ENCODE results near the gene CPED1.
"Not testable (repeated sequence)": the region's sequence is repeated elsewhere in the genome, so short reads cannot be mapped to it uniquely, and the experiment has no call there.

CPED1 gene

DNA sequence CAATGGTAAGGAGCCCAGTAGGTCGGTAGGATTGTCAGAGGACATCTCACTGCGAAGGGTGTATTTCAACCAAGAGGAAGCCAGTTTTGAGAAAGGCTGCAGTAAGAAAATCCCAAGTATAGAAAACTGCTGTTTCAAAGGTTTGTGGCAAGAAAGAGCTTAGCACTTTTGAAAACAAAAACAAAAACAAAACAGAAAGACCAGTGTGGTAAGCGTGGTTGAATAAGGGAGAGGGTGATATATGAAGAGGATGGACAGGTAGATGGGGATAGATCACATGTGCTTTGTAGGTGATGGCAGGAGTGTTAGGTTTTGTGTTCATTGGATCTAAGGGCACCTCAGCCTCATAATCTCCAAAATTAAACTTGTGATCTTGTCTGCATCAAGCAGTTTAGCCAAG is 198.7 kb downstream of the CPED1 start:
- no peak for DNase-seq

DNA sequence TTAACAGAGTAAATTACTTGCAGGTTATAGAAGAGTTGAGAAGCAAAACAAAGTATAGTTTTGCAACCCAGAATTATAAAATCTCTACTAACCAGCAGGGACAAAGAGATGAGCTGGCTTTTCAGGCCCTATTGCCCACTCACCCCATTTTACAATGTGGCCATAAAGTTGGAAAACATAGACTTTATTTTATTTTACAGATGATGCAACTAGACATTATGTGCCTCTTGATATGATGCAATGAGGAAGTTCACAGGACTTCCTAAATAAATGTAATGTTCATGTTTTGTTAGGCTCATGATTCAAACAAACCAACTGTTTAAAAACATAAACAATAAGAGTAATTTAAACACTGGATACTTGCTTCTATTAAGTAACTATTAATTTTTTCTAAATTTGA is 199.2 kb downstream of the CPED1 start:
- no peak for DNase-seq

DNA sequence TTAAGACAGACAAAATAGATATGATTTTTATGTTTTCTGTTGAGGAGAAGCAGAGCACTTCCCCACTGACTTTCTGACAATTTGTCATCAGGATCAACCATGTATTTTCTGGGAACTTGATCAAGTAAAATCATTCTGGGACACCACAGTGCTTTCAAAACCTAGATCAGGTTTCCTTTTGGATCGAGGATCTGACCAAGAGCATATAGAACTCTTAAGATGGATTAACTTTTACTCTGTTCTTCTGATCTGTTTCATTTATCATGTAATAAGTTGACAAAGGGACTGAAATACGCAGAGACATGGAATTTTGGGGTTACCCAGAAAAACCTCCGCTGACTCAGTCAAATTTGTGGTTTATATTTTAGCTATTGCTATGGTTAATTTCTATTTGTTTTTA is 204.3 kb downstream of the CPED1 start:
- no peak for DNase-seq

DNA sequence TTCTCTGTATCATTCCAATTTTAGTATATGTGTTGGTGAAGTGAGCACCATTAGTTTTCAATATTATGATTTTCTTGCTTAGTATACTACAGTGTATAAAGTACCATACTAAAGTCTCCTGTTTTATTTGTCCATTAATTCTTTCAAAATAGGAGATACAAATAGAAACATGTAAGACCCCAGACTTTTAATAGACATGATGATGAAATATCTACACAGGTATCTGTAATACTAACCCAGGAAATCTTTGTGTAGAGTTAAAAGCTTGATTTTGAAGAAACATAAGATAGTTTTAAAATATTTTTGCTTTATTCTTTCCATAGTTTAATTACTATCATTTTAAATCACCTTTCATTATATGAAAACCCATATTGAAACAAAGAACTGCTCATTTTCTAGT is 206.5 kb downstream of the CPED1 start:
- DNase-seq = no peak

DNA sequence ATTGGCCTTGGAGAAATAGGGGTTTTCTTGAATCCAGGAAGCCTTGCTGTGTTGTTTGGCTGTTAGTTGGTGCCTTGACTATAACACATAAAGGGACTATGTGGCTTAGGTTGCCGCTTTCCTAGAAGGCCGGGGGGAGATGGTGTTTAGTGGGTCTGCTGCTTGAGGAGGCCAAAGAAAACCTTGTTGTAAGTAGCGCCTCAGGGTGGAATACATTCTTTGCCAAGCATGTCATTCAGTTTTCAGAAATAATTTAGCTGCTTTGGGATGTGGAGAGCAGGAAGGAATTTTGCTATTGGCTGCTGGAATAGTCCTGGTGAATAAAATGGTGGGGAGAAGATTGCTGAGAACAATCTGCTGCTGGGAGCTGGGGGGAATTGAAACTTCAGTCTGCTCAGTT is 207.4 kb downstream of the CPED1 start:
- DNase-seq = peak; percentile 11

DNA sequence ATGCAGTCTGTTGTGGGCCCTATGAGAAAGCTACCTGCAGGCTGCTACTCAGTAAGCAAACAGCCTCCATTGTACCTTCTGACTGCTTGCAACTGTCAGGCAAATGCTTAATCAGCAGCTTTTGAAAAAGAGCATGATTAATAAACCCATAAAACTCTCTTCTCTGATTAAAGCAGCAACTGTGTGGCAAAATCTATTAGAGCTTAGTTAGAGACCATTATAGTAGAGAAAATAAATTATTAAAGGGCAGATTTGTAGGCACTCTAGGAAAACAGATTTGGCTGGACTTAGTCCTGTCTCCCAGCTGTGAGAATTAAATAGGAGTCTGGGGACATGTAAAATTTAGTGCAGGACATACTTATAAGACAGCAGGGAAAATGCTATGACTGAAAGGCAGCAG is 207.8 kb downstream of the CPED1 start:
- peak; percentile 11 for DNase-seq

DNA sequence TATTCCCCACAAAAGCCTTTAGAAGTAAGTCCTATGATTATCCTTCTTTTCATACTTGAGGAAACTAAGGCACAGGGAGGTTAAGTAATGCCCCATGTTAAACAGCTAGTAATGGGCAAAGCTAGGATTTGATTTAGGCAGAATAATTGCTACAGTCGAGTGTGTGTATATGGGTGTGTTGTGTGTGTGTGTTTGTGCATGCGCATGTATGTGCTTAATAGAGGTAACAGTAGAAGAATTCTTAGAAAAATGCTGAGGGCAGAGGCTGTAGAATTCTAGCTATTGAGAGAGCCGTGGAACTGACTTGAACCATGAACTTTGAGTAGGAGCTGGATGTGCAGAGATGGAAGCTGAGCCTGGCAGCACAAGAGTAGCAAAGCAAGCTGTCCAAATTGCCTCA is 208.9 kb downstream of the CPED1 start:
- no peak for DNase-seq

DNA sequence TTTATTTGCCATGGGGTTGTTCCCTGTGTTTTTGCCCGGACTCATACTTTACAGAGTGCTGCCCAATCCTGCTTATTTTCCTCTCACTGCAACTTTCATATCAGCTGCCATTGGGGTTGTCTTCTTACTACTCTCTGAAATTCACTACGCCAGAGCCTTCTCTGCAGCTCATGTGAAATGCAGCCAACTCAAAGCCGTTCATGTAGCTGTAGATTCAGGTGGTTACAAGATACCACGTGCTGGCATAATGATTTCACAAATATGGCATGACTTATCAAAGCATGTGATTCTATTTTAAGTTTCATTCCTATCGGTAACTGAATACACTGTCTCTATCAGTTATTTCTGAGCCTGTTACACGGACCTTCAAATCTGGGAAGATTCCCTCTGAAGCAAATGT is 210.0 kb downstream of the CPED1 start:
- DNase-seq = no peak

DNA sequence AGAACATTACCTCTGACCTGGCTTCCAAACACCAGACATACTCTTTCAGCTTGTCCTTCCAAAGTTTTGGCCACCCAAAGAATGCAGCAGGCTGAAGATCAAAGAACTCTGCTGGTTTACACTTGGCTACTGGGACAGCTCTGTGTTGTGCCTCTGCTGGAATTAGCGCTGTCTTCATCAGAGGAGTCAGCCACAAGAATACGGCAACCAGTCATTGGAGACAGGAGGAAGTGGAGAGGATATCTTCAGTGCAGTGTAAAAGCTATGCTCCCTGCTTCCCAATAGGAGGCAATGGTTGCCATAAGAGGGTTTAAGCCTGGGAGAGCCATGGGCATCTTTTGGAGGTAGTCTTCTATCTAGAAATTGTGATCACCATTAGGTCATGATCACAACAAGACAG is 213.6 kb downstream of the CPED1 start:
- no peak for DNase-seq

DNA sequence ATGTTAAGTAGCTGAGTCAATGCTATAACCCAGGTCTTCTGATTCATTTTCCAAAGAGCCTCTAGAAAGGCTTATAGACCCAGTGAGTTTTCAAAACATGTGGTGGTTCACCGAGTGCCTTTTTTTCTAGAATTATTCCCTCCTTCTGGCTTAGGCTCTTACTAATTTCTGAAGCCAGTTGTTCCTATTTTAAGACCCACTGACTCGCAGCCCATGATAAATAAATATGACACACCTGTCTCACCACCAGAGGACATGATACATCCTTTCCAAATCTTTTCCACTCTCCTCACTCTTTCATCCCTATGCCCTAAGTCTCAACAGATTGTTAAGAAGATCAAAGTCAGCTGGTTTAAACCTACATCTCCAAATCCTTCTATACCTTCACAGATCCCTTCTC is 214.3 kb downstream of the CPED1 start:
- DNase-seq = no peak

DNA sequence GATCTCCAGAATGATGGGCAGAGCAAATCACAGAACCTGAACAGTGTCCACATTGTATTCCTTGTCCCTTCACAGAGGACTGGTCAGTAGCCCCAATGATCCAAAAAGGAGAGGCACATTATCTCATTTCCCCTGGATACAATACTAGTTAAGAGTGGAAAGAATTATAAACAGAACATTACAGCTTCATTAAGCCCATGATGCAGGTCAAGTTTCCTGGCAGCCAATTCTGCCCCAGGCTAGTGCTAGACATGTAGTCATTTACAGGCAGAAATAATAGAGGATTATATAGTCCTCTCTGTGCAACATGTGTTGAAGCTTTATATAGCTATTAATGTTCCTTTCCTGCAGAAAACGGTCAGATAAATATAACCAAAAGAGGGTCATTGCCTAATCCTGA is 216.0 kb downstream of the CPED1 start:
- DNase-seq = no peak

DNA sequence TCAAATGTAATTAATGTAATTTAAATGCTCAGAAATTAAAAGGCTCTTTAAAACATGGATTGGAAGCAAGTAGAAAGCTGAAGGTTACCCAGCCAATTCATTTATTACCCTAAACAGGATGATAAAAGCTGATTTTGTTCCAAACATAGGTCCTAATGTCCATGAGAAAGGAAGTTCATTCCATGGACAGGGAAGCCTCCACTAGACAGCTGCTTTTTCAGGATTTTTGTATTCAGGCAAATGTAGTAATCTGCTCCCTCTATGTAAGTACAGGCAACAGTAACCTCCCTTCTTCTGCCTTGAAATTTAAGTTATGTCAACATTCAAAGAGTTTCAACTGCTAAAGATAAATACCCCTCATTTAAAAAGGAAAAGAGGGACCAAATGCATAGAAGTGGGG is 217.3 kb downstream of the CPED1 start:
- no peak for DNase-seq

DNA sequence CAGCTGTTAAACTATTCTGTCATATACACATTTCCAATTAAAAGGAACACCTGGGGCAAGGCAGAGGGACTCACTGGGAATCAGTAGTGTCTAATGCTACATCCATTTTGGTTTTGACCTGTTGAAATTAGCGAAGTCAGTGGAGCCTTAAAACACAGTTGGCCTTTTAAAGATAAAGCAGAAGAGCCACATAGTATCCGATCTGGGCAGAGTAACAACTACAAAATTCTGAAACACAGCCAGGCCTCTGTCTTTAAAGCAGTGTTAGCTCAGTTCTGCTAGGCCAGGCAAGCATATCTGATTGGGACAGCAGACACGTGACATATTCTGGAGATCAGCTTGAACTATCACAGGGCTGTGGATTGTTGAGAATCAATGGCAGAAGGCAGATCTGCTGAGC is 222.7 kb downstream of the CPED1 start:
- DNase-seq = no peak

DNA sequence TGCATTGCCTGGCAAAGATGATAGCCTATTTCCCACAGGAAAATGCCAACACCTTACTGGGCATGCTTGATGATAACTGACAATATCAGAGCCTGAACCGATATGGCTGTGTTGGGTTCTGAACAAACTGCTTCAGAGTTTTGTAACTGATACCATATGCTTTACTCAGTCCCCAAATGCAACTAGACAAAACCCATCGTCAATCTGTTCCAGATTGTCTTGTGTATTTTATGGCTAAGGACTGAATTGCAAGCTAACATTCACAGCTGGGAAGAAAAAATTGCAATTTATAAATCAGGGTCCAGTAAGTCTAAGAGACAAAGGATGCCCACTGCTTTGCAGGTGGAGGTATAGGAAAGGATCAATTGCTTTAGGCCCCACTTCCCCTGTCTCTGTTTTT is 223.5 kb downstream of the CPED1 start:
- no peak for DNase-seq

DNA sequence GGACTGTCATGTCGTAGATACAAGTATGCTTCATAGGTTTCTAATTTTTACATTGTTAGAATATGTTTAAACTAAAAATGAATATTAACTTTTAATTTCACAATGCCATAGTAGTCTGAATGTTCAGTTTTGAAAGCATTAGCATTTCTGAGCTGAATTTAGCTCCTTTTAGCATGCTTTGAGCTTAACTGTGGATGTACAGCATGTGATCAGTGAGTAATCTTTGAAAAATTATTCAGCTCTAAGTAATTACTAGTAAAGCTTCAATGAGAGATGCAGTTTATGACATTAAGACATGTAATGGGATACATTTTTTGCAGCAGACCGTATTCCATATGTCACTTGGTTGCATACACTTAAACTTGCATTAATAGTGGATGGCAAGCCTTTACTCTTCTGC is 226.1 kb downstream of the CPED1 start:
- no peak for DNase-seq

DNA sequence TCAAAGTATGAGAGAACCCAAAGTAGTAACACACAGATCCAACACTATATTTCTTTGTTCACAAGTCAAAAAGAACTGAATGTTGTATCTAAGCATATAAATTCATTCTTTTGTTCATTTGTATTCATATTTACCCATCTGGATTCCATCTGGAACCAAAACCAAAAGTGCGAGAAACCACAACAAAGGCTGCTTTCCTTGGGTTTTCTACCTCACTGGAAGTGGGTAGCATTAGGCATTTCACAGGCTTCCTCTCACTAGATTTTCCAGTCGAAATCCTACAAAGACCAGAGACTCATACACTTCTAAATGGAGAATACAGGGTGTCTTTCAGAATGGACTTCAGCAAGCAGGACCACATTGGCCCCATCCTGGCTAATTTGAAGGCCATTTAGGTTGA is 230.5 kb downstream of the CPED1 start:
- no peak for DNase-seq

DNA sequence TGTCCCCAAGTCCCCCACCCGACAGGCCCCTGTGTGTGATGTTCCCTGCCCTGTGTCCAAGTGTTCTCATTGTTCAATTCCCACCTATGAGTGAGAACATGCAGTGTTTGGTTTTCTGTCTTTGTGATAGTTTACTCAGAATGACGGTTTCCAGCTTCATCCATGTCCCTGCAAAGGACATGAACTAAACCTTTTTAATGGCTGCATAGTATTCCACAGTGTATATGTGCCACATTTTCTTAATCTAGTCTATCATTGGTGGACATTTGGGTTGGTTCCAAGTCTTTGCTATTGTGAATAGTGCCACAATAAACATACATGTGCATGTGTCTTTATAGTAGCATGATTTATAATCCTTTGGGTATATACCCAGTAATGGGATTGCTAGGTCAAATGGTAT is 232.6 kb downstream of the CPED1 start:
- DNase-seq = not testable (repeated sequence)

DNA sequence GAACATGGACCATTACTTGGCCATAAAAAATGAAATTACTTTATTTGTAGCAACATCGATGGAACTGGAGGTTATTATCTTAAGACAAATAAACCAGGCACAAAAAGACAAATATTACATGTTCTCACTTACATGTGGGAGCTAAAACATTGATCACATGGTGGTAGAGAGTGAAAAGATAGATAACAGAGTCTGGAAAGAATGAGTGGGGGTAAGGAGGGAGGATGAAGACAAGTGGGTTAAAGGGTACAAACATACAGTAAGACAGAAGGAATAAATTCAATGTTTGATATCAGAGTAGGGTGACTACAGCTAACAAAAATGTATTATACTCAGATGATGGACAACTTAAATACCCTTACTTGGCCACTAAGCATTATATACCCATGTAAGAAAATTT is 240.3 kb downstream of the CPED1 start:
- no peak for DNase-seq

DNA sequence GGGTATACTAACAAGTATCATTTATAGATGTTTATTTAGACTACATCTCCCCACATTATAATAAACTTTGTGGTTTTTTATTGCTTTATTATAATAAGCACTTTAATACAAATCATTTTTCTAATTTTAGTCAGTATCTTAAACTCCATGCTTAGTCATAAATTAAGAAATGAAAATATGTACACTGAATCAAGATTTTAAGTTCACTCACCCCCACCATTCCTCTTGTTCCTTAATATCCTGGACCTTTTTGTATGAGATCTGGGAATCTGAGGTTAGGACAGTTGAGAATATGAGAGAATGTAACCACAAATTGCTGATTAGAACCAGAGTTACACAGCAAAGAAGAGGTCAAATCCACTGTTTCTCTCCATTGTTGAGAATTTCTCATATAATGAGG is 246.7 kb downstream of the CPED1 start:
- DNase-seq = no peak

DNA sequence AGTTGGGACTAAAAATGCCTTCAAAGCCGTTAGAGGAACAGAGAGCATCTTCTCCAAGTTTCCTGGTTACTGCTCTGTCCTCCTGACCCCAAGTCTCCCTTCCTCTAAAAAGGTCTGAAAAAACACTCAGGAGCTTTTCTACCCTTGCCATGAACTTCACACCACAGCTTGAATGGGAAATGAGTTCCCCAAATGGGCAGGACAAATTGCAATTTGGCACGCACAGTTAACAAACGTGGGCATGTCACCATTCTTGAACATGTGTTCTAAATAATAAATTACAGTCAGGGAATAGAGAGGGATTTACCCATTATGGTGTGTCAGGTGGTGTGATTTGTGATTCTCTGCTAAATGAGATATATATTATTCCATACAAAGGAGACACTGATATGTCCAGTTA is 249.1 kb downstream of the CPED1 start:
- no peak for DNase-seq

DNA sequence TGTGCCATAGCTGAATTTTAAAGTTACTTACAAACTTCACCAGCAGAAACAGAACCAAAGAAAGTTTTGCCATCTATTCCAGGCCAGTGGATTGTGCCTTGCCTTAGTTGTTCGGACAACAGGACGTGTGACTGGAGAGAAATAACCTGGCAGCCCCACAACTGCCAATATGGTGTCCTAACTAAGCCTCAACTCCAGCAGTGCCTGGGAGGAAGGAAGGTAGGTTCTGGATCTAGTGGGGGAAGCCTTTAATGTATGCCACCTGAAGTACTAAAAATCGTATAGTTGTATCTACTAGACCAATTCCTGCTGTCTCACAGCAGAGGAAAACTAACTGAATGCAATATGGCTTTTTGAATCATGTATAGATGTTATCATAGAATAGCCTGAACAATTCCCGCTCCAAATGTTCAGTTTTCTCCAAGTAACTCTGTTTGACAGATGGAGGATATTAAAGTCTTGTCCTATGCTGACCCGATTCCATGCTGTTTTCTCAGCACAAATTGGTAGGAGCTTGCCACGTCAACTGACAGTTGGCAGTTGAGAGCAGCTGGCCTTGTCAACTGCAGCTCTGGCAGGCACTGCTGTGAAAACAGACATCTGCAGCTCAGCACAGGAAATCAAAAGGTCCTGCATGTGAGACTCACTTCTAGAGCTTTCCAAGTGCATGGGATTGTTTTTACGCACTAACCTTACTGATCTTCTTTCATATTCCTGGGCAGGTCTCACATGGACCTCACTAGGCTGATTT is 255.8 kb downstream of the CPED1 start:
- DNase-seq = no peak

DNA sequence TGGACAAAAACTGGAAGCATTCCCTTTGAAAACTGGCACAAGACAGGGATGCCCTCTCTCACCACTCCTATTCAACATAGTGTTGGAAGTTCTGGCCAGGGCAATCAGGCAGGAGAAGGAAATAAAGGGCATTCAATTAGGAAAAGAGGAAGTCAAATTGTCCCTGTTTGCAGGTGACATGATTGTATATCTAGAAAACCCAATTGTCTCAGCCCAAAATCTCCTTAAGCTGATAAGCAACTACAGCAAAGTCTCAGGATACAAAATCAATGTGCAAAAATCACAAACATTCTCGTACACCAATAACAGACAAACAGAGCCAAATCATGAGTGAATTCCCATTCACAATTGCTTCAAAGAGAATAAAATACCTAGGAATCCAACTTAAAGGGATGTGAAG is 262.9 kb downstream of the CPED1 start:
- not testable (repeated sequence) for DNase-seq

DNA sequence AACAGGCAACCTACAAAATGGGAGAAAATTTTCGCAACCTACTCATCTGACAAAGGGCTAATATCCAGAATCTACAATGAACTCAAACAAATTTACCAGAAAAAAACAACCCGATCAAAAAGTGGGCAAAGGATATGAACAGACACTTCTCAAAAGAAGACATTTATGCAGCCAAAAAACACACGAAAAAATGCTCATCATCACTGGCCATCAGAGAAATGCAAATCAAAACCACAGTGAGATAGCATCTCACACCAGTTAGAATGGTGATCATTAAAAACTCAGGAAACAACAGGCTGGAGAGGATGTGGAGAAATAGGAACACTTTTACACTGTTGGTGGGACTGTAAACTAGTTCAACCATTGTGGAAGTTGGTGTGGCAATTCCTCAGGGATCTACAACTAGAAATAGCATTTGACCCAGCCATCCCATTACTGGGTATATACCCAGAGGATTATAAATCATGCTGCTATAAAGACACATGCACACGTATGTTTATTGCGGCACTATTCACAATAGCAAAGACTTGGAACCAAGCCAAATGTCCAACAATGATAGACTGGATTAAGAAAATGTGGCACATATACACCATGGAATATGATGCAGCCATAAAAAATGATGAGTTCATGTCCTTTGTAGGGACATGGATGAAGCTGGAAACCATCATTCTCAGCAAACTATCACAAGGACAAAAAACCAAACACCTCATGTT is 264.2 kb downstream of the CPED1 start:
- not testable (repeated sequence) for DNase-seq

DNA sequence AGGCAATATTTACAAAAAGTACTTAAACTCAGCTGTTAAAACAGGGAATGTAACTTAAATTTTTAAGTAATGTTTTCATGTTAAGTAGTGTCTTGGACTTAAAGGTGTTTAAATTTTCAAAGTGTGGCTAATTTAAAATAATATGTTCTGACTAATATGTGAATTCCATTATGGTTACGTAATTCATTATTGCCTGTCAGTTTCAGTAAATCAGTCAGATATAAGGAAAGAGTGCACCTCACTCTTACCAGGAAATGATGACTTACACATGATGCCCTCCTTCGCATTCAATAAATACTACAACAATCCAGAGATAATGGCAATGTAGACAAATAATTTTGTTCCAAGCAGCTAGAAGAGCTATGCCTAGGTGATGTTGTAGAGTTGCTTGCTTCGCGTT is 271.3 kb downstream of the CPED1 start:
- DNase-seq = no peak
